Head of caudate nucleus (tissue), 42 donors: Measurements from ENCODE around the gene CUEDC2.

Experiments used
- DNase-seq, 42 donors: peaks; one replicate each; pipeline versions ENCODE4 v3.0.0 to v3.0.0-alpha.2; 2020 to 2021; ENCODE audit warnings: mixed read lengths in 7 of 42
- intact Hi-C: fragments of 100-400 bp; cut with DNase I; formaldehyde crosslinking; loops from one replicate; pipeline ENCODE4 v1.15.0; 2022

CUEDC2 gene, protein sequence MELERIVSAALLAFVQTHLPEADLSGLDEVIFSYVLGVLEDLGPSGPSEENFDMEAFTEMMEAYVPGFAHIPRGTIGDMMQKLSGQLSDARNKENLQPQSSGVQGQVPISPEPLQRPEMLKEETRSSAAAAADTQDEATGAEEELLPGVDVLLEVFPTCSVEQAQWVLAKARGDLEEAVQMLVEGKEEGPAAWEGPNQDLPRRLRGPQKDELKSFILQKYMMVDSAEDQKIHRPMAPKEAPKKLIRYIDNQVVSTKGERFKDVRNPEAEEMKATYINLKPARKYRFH

DNA sequence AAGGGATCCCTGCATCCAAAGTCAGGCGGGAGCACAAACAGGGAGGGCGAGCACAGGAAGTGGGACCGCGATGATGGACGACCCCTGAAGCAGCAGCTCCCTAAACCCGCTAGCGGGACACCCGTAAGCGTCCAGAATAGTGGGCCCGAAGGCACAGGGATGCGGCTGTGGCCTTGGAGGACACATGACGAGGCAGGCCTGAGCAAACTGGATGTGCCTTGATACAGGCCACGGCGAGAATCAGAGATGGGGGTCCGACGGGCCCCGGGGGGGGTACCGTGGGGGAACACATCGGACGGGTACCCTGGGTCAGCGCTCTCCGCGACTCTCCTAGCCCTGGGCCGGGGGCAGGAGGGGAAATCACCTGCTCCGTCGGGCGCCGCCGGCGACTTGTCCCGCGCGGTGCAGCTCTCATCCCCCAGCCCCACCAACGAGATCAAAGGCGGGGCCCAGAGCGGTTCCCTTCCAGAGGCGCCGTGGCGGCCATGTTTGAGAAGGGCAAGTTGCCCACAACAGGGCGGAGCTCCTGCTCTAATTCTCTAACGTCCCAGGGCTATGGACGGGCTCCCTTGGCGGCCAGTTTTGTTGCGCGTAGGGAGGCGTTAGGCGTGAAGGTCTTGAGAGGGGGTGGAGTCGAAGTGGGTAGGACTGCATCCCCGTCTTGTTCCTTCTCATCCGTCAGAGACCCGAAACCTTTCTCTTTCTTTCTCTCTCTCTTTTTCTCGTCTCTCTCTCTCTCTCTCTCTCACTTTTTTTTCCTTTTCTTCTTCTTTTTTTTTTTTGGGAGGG lies at the start of gene CUEDC2:
Gene CUEDC2 (minus strand): TSS at position 413 of the 789 bp plus-strand sequence. CDS start 7,386 bp downstream, outside the sequence.
- intact Hi-C loops: no loop called here
- DNase-seq: peak; percentile 95 to 99 (median 98)

DNA sequence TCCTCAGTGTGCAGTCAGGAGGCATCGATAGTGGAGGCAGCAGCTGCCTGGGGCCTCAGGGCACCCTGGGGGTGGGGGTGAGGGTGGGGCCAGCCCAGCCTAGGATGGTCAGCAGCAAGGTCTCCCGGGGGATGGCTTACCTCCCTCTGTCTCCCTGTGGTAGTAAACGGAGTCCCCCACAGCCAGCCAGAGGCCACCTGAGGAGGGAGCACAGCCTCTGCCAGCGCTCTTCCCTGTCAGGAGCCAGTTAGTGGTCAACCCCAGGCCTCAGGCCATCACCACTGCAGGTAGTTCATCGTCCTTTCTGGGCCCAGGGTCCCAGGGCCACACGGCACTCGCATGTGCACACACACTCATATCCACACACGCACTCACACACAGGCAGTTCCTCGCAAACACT lies 48.0 kb upstream of the CUEDC2 start:
- DNase-seq: peak in 1 of 42 donors; percentile 24
- intact Hi-C loops: no loop called here

DNA sequence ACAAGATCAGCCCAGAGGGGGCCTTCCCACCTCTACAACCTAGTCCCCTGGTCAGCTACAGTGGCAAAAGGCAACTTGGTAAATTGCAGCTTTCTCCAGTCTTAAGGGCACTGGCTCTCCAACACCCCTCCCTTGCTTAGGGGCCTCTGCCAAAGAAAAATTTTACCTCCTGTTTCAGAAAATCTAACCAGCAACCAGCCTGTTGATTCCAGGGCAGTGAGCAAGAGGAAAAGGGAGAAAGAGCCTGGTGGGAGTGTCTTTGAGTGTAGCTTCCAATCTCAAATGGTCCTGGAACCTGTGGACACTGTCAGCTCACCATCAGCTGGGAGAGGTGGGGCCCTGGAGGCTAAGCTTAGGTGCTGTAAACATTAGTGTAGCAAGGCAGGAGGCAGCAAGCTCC lies 47.3 kb upstream of the CUEDC2 start:
- DNase-seq: no peak
- intact Hi-C loops: no loop called here

DNA sequence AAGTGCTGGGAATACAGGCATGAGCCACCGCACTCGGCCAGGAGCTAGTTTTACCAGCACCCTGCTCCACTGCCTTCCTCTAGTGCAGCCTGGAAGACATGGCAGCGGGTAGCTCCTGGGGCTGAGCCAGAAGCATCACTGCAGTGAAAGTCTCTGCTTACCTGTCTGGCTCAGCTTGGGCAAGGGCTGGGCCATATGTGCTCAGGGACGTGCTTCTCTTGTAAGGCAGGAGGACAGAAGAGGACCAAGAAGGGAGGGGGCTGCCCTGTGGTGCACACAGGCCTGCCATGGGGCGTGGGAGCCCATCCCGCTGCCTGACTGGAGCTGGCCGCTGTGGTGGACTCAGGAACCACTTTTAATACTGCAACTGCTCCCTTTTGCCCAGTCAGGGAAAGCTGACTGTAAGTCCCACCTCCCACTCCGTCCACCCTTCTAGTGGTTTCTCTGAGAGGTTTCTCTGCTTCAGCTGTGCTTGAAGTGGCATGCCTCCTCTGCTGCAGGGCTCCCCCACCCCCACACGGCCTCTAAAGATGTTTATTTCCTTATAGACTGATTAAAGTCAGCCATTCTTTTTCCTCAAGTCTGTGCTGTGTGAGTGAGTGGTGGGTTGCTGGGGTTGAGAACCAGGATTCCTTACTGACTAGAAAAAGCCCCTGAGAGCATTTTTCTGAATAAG lies 44.2 kb upstream of the CUEDC2 start:
- DNase-seq: peak in 1 of 42 donors; percentile 18

DNA sequence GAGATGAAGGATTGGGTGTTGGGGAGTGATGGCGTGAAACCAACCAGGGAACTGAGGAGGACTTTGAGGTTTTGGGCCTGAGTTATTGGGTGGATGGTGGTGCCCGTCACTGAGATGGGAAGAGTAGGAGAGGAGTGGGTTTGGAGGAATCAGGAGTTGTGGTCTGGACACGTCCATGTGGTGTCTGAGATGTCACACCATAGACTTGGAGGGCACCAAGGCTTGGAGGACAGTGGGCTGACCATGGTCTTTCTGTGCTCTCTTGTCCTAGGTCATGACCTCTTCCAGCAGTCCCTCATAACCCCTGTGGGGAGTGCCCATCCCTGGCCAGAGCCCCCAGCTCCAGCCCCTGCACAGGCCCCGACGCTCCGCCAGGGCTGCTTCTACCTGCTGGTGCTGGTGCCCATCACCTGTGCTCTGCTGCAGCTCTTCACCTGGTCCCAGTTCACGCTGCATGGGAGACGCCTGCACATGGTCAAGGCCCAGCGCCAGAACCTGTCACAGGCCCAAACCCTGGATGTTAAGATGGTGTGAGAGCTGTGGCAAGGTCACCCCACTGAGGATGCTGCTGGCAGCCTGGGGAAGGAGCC lies 43.2 kb upstream of the CUEDC2 start:
- no peak for DNase-seq
- intact Hi-C loops: no loop called here

More for the DNA sequence above, 44.2 kb upstream of the CUEDC2 start:
- intact Hi-C loops: no loop called here

DNA sequence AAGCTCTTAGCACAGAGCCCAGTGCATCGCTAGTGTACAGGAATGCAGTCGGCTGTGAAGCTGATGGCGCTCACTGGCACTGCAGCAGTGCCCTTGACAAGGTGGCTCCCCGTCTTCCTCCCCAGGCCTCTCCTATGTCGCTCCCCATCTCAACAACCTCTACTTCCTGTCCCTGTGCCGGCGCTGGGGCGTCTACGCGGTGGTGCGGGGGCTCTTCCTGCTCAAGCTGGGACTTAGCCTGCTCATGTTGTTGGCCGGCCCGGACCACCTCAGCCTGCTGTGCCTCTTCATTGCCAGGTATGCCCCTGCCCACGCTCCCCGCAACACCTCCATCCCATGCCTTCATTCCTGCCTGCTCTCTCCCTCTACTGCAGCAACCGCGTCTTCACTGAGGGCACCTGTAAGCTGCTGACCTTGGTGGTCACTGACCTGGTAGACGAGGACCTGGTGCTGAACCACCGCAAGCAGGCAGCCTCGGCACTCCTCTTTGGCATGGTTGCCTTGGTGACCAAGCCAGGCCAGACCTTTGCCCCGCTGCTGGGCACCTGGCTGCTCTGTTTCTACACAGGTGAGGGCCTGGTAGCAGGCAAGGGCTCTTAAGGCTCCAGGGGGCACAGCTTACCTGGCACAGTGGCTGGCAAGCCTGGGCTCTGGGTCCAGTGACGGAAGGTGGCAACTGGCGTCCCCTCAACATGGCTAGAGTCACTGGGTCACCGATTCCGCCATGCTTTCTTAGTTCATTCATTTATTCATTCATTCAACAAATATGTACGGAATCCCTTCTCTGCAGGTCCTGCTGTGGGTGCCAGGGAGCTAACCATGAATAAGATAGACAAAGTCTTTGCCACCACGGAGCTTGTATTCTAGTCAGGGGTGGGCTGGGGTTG lies 41.3 kb upstream of the CUEDC2 start:
- intact Hi-C loops: no loop called here
- DNase-seq: no peak

DNA sequence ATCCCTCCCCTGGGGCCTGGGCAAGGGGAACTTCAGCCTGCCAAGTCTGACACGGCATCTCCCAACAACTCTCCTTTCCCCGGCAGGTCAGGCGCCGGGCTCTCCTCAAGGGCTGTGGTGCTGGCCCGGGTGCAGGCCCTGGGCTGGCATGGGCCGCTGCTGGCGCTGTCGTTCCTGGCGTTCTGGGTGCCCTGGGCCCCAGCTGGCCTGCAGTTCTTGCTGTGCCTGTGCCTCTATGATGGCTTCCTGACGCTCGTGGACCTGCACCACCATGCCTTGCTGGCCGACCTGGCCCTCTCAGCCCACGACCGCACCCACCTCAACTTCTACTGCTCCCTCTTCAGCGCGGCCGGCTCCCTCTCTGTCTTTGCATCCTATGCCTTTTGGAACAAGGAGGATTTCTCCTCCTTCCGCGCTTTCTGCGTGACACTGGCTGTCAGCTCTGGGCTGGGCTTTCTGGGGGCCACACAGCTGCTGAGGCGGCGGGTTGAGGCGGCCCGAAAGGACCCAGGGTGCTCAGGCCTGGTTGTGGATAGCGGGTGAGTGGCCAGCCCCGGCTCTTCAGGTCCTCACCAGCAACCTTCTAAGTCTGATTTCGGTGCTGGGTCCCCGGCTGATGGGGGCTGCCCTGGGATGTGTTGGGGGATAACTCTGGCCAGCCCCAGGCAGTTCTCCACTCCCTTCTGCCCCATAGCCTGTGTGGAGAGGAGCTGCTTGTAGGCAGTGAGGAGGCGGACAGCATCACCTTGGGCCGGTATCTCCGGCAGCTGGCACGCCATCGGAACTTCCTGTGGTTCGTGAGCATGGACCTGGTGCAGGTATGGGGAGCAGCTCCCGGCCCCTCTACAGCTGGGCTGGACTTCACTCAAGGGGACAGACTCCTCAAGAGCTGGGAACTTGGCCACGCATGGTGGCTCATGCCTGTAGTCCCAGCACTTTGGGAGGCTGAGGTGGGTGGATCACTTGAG lies 38.5 kb upstream of the CUEDC2 start:
- intact Hi-C loops: no loop called here
- no peak for DNase-seq

DNA sequence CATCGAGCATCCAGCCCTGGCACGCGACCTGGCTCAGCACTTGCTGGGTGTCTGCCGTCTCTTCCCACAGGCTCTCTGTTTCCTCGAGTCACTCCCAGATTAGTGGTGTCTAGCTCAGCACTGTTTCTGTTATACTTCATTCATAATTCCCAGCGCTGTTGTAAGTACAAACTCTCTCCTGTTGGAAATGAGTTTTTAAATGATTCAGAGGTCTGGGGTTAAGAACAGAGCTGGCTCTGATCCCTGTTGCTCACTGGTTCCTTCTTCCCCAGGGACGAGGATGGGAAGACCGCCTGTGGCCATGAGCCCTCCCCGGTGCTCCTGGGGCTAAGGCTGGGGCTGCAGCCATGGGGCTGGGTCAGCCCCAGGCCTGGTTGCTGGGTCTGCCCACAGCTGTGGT lies 36.3 kb upstream of the CUEDC2 start:
- DNase-seq: no peak
- intact Hi-C loops: no loop called here

DNA sequence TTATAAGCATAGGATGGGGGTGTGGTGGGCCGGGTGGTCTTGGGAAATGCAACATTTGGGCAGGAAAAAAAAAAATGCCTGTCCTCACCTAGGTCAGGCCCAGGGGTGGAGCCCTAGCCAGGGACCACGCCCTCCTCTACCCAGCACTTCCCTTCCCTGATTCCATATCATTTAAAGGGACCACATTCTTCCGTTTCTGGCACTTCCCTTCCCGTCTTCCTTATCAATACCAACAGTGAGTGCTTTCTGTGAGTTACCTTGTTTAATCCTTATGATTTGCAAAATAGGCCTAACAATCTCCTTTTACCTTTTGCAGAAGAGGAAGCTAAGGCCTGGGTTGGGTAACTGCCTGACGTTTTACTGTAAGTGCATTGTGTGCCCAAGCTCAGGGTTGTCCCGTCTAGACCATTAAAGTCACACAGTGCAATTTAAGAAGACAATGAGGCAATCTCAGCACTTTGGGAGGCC lies 35.6 kb upstream of the CUEDC2 start:
- DNase-seq: no peak

DNA sequence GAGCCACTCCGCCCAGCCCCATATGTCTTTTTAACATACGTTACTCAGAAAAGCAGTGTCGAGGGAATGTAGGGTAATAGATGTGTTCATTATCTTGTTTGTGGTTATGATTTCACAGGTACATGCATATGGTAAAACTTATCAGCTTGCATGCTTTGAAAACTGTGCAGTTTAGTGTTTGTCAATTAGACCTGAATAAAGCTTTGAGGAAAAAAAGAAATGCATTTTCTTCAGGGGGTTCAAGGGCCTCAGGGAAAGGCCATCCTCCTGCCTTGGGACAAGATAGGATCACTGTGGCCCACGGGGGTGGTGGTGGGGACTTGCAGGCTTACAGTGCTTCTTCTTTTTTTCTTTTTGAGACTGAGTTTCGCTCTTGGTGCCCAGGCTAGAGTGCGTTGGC lies 34.9 kb upstream of the CUEDC2 start:
- no peak for DNase-seq
- intact Hi-C loops: no loop called here

More for the DNA sequence above, 35.6 kb upstream of the CUEDC2 start:
- intact Hi-C loops: no loop called here

DNA sequence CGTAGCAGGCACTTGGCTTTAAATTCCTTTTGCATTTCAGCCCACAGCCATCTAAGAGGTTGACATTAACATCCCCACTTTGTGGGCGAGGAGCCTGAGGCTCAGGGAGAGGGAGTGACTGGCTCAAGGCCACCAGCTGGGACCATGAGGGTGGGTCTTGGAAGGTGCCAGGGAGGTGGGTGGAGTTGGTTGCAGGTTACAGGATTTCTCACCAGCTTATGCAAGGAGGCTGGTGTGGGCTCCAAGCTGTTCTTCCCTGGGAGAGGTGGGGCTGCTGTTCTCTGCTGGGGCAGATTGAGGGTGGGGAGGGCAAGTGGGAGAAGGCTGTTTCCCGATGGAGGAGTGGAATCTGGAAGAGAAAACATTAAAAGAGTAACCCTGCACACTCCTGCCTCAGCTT lies 33.1 kb upstream of the CUEDC2 start:
- DNase-seq: peak in 37 of 42 donors; percentile 26 to 88 (median 58)
- intact Hi-C loops: no loop called here

DNA sequence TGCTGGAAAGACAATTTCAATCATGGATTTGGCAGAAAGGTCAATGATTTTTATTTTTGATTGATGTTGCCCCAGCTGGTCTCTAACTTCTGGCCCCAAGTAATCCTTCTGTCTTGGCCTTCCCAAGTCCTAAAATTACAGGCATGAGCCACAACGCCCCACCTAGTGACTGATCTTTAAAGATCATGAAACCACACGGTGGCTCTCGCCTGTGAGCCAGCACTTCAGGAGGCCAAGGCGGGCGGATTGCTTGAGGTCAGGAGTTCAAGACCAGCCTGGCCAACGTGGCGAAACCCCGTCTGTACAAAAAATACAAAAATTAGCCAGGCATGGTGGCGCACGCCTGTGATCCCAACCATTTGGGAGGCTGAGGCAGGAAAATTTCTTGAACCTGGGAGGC lies 31.6 kb upstream of the CUEDC2 start:
- intact Hi-C loops: loop anchor here (5.0 kb wide), 1 partner anchor 42 kb away; the partner anchor contains the start of gene FBXL15
- DNase-seq: no peak

DNA sequence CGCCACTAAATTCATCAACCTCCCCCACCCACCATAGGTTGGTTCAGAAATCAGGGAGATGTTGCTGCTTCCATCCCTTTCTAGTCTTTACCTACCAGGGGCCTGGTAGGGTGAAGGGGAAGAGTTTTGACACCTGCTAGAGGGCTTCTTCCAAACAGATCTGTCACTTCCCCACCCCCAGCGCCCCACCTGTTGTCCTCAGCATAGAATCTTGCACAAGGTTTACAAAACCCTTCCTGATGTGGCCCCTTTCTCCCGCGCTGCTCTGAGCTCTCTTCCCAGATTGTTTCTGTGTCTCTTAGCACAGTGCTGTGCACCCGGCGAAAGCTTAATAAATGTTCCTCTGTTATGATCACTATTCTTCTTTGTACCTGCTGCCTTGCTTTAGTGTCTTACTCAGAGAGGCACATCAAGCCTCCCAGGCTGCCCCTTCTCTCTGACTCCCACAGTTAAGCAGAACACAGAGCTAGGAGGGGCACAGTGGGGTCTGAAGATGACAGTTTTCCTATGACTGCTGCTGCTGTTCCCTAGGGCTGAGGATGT lies 30.2 kb upstream of the CUEDC2 start:
- intact Hi-C loops: loop anchor here (5.0 kb wide), 1 partner anchor 40 kb away; the partner anchor contains the start of gene FBXL15
- DNase-seq: no peak

DNA sequence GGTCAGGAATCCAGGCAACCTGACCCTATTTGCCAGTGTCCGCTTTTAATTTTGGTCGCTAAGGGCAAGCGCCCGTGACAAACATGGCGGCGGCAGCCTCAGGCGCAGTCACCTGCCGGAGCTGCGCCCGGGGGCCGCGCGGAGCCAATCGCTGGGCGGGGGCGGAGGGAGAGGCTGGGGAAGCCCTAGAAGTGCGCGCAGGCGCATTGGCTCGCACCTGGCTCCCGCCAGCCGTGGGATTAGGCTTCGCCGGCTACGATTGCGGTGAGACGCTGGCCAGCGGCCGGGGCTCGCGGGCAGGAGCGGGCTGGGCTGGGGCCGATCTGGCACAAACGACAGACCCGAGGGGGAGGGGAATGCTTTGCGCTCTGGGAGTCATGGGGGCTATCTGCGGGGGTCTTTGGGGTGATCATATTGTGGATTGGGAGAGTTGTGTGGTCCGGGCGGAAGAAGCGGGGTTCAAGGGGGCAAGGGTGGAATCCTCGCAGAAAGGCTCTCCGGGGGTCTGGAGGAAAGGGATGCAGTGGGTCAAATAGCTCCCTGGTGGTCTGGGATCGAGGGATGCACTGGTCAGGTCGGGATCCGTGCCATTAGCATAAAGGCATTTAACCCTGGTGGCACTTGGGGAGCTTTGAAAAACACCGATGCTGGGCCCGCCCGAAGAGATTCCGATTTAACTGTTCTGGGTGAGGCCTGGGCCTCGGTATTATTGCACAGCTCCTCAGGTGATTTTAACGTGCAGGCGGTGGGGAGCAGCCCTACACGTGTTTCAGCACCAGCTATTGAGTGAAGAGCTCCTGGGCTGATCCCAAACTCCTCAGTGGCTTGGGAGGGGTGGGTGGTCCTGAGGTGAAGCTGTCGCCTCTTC lies 29.0 kb upstream of the CUEDC2 start:
- peak; percentile 76 to 96 (median 92) for DNase-seq
- intact Hi-C loops: loop anchor here (5.0 kb wide), 1 partner anchor 39 kb away; the partner anchor contains the start of gene FBXL15

DNA sequence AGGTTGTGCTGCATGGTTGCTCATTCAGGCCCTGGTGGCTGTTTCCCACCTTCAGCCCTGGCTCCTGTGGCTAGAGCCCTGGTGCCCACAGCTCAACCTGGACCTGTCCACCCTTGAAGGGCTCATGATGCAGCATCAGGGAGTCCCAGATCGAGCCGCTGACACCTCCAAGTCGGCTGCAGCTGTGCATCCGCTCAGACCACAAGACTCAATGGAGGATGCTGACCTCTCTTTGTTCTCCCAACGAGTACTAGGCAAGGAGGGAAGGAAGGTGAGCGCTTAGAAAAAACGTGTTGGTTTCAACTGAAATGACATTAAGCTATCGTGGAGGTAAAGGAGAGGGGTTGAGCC lies 28.4 kb upstream of the CUEDC2 start:
- intact Hi-C loops: loop anchor here (5.0 kb wide), 1 partner anchor 39 kb away; the partner anchor contains the start of gene FBXL15
- DNase-seq: peak in 4 of 42 donors; percentile 13 to 45 (median 25)

DNA sequence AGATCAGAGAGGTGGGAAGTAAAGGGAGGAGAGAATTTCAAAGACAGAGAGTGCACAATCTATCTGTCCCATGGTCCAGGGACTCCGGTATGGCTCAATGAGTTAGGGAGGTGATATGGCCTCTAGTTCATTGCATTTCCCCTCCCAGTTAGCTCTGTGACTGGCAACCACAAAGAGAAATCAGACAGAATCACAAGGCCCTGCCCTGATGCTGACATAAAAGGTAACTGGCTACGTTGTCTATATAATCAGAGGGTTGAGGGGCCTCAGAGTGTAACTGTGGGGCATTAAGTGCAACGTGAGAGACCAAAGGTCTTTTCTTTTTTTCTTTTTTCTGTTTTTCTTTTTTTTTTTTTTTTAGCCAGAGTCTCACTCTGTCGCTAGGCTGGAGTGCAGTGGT lies 26.3 kb upstream of the CUEDC2 start:
- intact Hi-C loops: no loop called here
- DNase-seq: no peak
